Natural killer cell treated with Interleukin-12 subunit alpha and Interleukin-12 subunit beta and Interleukin-15 and Interleukin-18, amount 100 ng/mL, for 72 hours (primary cell): ENCODE measurements around the gene FBRS. TPM values are rescaled to one million over a fixed set of nuclear protein-coding genes. Genes with fewer than 3 reads are reported as not detected.
"Not testable (repeated sequence)": the region's sequence is repeated elsewhere in the genome, so short reads cannot be mapped to it uniquely, and the experiment has no call there.

ENCODE experiments used
- ATAC-seq, 2 donors: fragments of 150-1000 bp; cut with Tn5 transposase in 1 of 2; sonication (Bioruptor Pico), chemical (Tn5 transposase) in 1 of 2; 2 replicates each; pipeline ENCODE4 v1.10.0; 2021
- DNase-seq: peaks from one replicate; pipeline ENCODE4 v3.0.0; 2022; ENCODE audit warnings: low spot score
- H3K27ac Mint-ChIP-seq, 2 donors: 1 replicate in 1 of 2; 2 replicates in 1 of 2; pipeline ENCODE4 v1.8.0; 2022; ENCODE audit warnings: mixed read lengths in 2 of 2, mild to moderate bottlenecking in 1 of 2, moderate library complexity in 1 of 2
- H3K27me3 Mint-ChIP-seq, 2 donors: 1 replicate in 1 of 2; 2 replicates in 1 of 2; pipeline ENCODE4 v1.8.0; 2022; ENCODE audit warnings: mixed read lengths in 2 of 2
- H3K36me3 Mint-ChIP-seq: one replicate; pipeline ENCODE4 v1.8.0; 2022; ENCODE audit warnings: mixed read lengths
- H3K4me1 Mint-ChIP-seq, 2 donors: 1 replicate in 1 of 2; 2 replicates in 1 of 2; pipeline ENCODE4 v1.8.0; 2022; ENCODE audit warnings: low read depth in 2 of 2, mixed read lengths in 2 of 2, mild to moderate bottlenecking in 1 of 2
- H3K4me3 Mint-ChIP-seq: one replicate; pipeline ENCODE4 v1.8.0; 2022; ENCODE audit warnings: mixed read lengths
- H3K9me3 Mint-ChIP-seq: 2 replicates; pipeline ENCODE4 v1.8.0; 2022; ENCODE audit warnings: mixed read lengths
- total RNA-seq, 2 donors: library from RNA; stranded (reverse); gene quantifications; one replicate each; pipeline ENCODE4 v1.2.3, GENCODE V29; 2022

FBRS gene
- total RNA-seq, 2 donors from 2014 or later: 140 to 147 TPM

- H3K4me1 Mint-ChIP-seq: peaks cover 23 to 25% of the 10 kb centered on the region in 2 donors
- not testable (repeated sequence) for H3K4me3 Mint-ChIP-seq, ATAC-seq, H3K27me3 Mint-ChIP-seq, DNase-seq, H3K9me3 Mint-ChIP-seq
- H3K36me3 Mint-ChIP-seq: peaks cover 28% of the 10 kb centered on the region
- H3K27ac Mint-ChIP-seq: peak overlapping the region in 1 of 2 donors; percentile 56
Measured at GRCh38 chr16:30703071-30703470, 44.8 kb downstream of the FBRS start.

- Mint-ChIP-seq H3K27ac (no peak overlapping the region), H3K4me3 (no peak overlapping the region), H3K36me3 (peaks cover 29% of the 10 kb centered on the region), H3K27me3 (no peaks in the 10 kb centered on the region), H3K4me1 (peaks cover 20 to 23% of the 10 kb centered on the region in 2 donors), H3K9me3 (no peaks in the 10 kb centered on the region)
- ATAC-seq (no peak), DNase-seq (no peak)
Measured at GRCh38 chr16:30703971-30704370, 45.7 kb downstream of the FBRS start.

- DNase-seq (no peak), ATAC-seq (no peak)
- H3K4me3 Mint-ChIP-seq: no peak overlapping the region
- H3K4me1 Mint-ChIP-seq: peaks cover 10 to 14% of the 10 kb centered on the region in 2 donors
- H3K27me3 Mint-ChIP-seq: no peaks in the 10 kb centered on the region
- H3K36me3 Mint-ChIP-seq: peaks cover 37% of the 10 kb centered on the region
- H3K27ac Mint-ChIP-seq: no peak overlapping the region
- H3K9me3 Mint-ChIP-seq: no peaks in the 10 kb centered on the region
Measured at GRCh38 chr16:30706046-30706445, 47.8 kb downstream of the FBRS start.

- Mint-ChIP-seq H3K27me3 (no peaks in the 10 kb centered on the region), H3K36me3 (peaks cover 71% of the 10 kb centered on the region), H3K27ac (peak overlapping the region; percentile 10 to 63), H3K4me1 (peaks cover 37 to 44% of the 10 kb centered on the region in 2 donors), H3K4me3 (no peak overlapping the region), H3K9me3 (peaks cover 4% of the 10 kb centered on the region)
- DNase-seq (no peak), ATAC-seq (no peak)
Measured at GRCh38 chr16:30710971-30711370, 52.7 kb downstream of the FBRS start.

GRCh38 chr16:30711712-30712111 is 53.5 kb downstream of the FBRS start:
- Mint-ChIP-seq H3K36me3 (peaks cover 78% of the 10 kb centered on the region), H3K27ac (peak overlapping the region; percentile 10 to 63), H3K9me3 (peaks cover 4% of the 10 kb centered on the region), H3K4me1 (peaks cover 44 to 51% of the 10 kb centered on the region in 2 donors), H3K4me3 (no peak overlapping the region), H3K27me3 (no peaks in the 10 kb centered on the region)
- ATAC-seq (no peak), DNase-seq (no peak)

- peak; percentile 82 for DNase-seq
- no peaks in the 10 kb centered on the region for H3K27me3 Mint-ChIP-seq
Measured at GRCh38 chr16:30715750-30716445, 57.7 kb downstream of the FBRS start.

GRCh38 chr16:30720086-30720485 is 61.9 kb downstream of the FBRS start:
- H3K4me3 Mint-ChIP-seq: no peak overlapping the region
- no peaks in the 10 kb centered on the region for H3K27me3 Mint-ChIP-seq
- ATAC-seq (no peak), DNase-seq (no peak)
- H3K4me1 Mint-ChIP-seq: peaks cover 37 to 41% of the 10 kb centered on the region in 2 donors
- no peaks in the 10 kb centered on the region for H3K9me3 Mint-ChIP-seq
- peaks cover 63% of the 10 kb centered on the region for H3K36me3 Mint-ChIP-seq
- no peak overlapping the region for H3K27ac Mint-ChIP-seq

More at GRCh38 chr16:30715750-30716445, 57.7 kb downstream of the FBRS start:
- H3K36me3 Mint-ChIP-seq: peaks cover 60% of the 10 kb centered on the region
- peaks cover 4% of the 10 kb centered on the region for H3K9me3 Mint-ChIP-seq
- peak overlapping the region; percentile 92 to 96 for H3K27ac Mint-ChIP-seq
- H3K4me1 Mint-ChIP-seq: peaks cover 45 to 50% of the 10 kb centered on the region in 2 donors
- ATAC-seq: peak; percentile 94 to 99
- peak overlapping the region; percentile 91 for H3K4me3 Mint-ChIP-seq

Other genes with a start within 250 kb of the FBRS start
- gene DCTPP1, start 228.4 kb upstream of the FBRS start, total RNA-seq: 100 to 1,000 TPM in 1 of 2 donors, 10 to 100 TPM in 1; 95.9 to 155 TPM
- 10 to 100 TPM; 84.7 to 91.4 TPM for gene SEPHS2, start 212.6 kb upstream of the FBRS start, total RNA-seq
- gene ITGAL, start 185.7 kb upstream of the FBRS start, total RNA-seq: 100 to 1,000 TPM; 648 to 717 TPM
- gene ZNF768, start 131.9 kb upstream of the FBRS start, total RNA-seq: 10 to 100 TPM; 10.4 to 11.8 TPM
- gene ZNF747, start 123.6 kb upstream of the FBRS start, total RNA-seq: 10 to 100 TPM in 1 of 2 donors, 1 to 10 TPM in 1; 8.7 to 10.3 TPM
- 10 to 100 TPM; 14.9 to 22.9 TPM for gene ZNF764, start 100.1 kb upstream of the FBRS start, total RNA-seq
- gene ZNF688, start 86.7 kb upstream of the FBRS start, total RNA-seq: 1 to 10 TPM; 8.3 to 8.9 TPM
- 10 to 100 TPM; 13.3 to 20.0 TPM for gene ZNF785, start 72.7 kb upstream of the FBRS start, total RNA-seq
- 10 to 100 TPM in 1 of 2 donors, 1 to 10 TPM in 1; 9.4 to 14.3 TPM for gene ZNF689, start 48.0 kb upstream of the FBRS start, total RNA-seq
- gene PRR14, start 7.5 kb upstream of the FBRS start, total RNA-seq: 100 to 1,000 TPM; 128 to 197 TPM
- gene SRCAP, start 40.7 kb downstream of the FBRS start, total RNA-seq: 100 to 1,000 TPM in 1 of 2 donors, 10 to 100 TPM in 1; 90.8 to 121 TPM
- 10 to 100 TPM; 50.2 to 63.8 TPM for gene PHKG2, start 90.0 kb downstream of the FBRS start, total RNA-seq
- 10 to 100 TPM in 1 of 2 donors, 1 to 10 TPM in 1; 3.4 to 17.0 TPM for gene CFAP119, start 103.6 kb downstream of the FBRS start, total RNA-seq
- 100 to 1,000 TPM; 120 to 161 TPM for gene RNF40, start 103.9 kb downstream of the FBRS start, total RNA-seq
- gene ZNF629, start 128.8 kb downstream of the FBRS start, total RNA-seq: 1 to 10 TPM in 1 of 2 donors, under 1 TPM in 1; 0.98 to 3.8 TPM
- gene BCL7C, start 235.6 kb downstream of the FBRS start, total RNA-seq: 10 to 100 TPM; 35.3 to 65.0 TPM
- under 1 TPM; 0.17 to 0.36 TPM for gene CTF1, start 238.2 kb downstream of the FBRS start, total RNA-seq